Parathyroid adenoma (tissue), 2 donors: ENCODE data around the gene SLC5A5.
"Not testable (repeated sequence)": the region's sequence is repeated elsewhere in the genome, so short reads cannot be mapped to it uniquely, and the experiment has no call there.

Experiments
- H2AFZ ChIP-seq: fragments of 300-600 bp; sonication (generic); one replicate; pipeline ENCODE4 v1.7.0; 2017; ENCODE audit warnings: antibody characterized with exemption, mild to moderate bottlenecking
- H3K27ac ChIP-seq: fragments of 300-600 bp; sonication (generic); one replicate; pipeline ENCODE4 v1.7.0; 2017
- H3K27me3 ChIP-seq: fragments of 300-600 bp; sonication (generic); one replicate; pipeline ENCODE4 v1.7.0; 2017; ENCODE audit warnings: low read length; ENCODE audit not compliant: control insufficient read depth, insufficient read depth
- H3K36me3 ChIP-seq: fragments of 300-600 bp; sonication (generic); one replicate; pipeline ENCODE4 v1.7.0; 2017; ENCODE audit warnings: low read length; ENCODE audit not compliant: control insufficient read depth, insufficient read depth
- H3K4me1 ChIP-seq: fragments of 300-600 bp; sonication (generic); one replicate; pipeline ENCODE4 v1.7.0; 2017; ENCODE audit warnings: control low read depth
- H3K4me2 ChIP-seq: fragments of 300-600 bp; sonication (generic); one replicate; pipeline ENCODE4 v1.7.0; 2017; ENCODE audit warnings: low read length
- H3K4me3 ChIP-seq: fragments of 300-600 bp; sonication (generic); one replicate; pipeline ENCODE4 v1.7.0; 2017; ENCODE audit warnings: low read depth, low read length
- H3K79me2 ChIP-seq: fragments of 300-600 bp; sonication (generic); one replicate; pipeline ENCODE4 v1.7.0; 2017; ENCODE audit warnings: control low read depth
- H3K9ac ChIP-seq: fragments of 300-600 bp; sonication (generic); one replicate; pipeline ENCODE4 v1.7.0; 2017; ENCODE audit warnings: mild to moderate bottlenecking
- H3K9me3 ChIP-seq: fragments of 300-600 bp; sonication (generic); one replicate; pipeline ENCODE4 v1.7.0; 2017; ENCODE audit warnings: low read length; ENCODE audit not compliant: control insufficient read depth
- CTCF ChIP-seq: fragments of 300-600 bp; sonication (generic); IDR thresholded peaks from one replicate; pipeline ENCODE4 v1.7.0; 2017; ENCODE audit warnings: antibody characterized with exemption, mild to moderate bottlenecking
- donor health status: primary hyperparathyroidism.

SLC5A5 gene

GRCh38 chr19:17877696-17878095 is 6.0 kb downstream of the SLC5A5 start:
- H3K9me3 ChIP-seq: no peaks in the 10 kb centered on the region
- H3K4me2 ChIP-seq: no peak overlapping the region
- H3K9ac ChIP-seq: no peak overlapping the region
- no peak for TF ChIP-seq CTCF
- H3K27ac ChIP-seq: no peak overlapping the region
- no peak overlapping the region for H3K4me3 ChIP-seq
- H3K4me1 ChIP-seq: no peaks in the 10 kb centered on the region
- H3K27me3 ChIP-seq: no peaks in the 10 kb centered on the region
- H2AFZ ChIP-seq: no peak overlapping the region
- no peaks in the 10 kb centered on the region for H3K79me2 ChIP-seq
- no peaks in the 10 kb centered on the region for H3K36me3 ChIP-seq

- no peak overlapping the region for H3K4me3 ChIP-seq
- no peak for TF ChIP-seq CTCF
- no peaks in the 10 kb centered on the region for H3K79me2 ChIP-seq
- H3K9me3 ChIP-seq: no peaks in the 10 kb centered on the region
- no peak overlapping the region for H3K4me2 ChIP-seq
- H3K4me1 ChIP-seq: no peaks in the 10 kb centered on the region
- no peaks in the 10 kb centered on the region for H3K36me3 ChIP-seq
- H3K27ac ChIP-seq: no peak overlapping the region
- no peak overlapping the region for H3K9ac ChIP-seq
- H3K27me3 ChIP-seq: no peaks in the 10 kb centered on the region
- H2AFZ ChIP-seq: no peak overlapping the region
These were observed 7.7 kb downstream of the SLC5A5 start for GRCh38 chr19:17879466-17879865.

DNA sequence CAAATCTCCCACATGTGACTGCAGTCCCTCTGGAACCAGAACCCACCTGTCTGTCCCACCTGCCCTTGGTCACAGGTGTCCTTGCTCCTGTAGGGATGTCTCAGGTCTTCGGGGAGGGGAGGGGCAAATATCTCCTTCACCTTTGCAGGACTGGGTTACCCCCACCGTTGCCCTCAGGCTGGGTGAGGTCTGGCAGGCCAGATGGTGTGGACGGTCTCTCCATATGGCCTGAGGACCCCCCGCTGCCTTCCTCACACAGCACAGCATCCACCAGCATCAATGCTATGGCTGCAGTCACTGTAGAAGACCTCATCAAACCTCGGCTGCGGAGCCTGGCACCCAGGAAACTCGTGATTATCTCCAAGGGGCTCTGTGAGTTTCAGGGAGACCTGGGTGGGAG is 10.0 kb downstream of the SLC5A5 start:
- Histone ChIP-seq H3K27ac (no peak overlapping the region), H3K9me3 (no peaks in the 10 kb centered on the region), H3K79me2 (no peaks in the 10 kb centered on the region), H3K4me3 (no peak overlapping the region), H3K36me3 (no peaks in the 10 kb centered on the region), H3K4me2 (no peak overlapping the region), H3K4me1 (no peaks in the 10 kb centered on the region), H2AFZ (no peak overlapping the region), H3K9ac (no peak overlapping the region), H3K27me3 (no peaks in the 10 kb centered on the region)
- no peak for TF ChIP-seq CTCF

DNA sequence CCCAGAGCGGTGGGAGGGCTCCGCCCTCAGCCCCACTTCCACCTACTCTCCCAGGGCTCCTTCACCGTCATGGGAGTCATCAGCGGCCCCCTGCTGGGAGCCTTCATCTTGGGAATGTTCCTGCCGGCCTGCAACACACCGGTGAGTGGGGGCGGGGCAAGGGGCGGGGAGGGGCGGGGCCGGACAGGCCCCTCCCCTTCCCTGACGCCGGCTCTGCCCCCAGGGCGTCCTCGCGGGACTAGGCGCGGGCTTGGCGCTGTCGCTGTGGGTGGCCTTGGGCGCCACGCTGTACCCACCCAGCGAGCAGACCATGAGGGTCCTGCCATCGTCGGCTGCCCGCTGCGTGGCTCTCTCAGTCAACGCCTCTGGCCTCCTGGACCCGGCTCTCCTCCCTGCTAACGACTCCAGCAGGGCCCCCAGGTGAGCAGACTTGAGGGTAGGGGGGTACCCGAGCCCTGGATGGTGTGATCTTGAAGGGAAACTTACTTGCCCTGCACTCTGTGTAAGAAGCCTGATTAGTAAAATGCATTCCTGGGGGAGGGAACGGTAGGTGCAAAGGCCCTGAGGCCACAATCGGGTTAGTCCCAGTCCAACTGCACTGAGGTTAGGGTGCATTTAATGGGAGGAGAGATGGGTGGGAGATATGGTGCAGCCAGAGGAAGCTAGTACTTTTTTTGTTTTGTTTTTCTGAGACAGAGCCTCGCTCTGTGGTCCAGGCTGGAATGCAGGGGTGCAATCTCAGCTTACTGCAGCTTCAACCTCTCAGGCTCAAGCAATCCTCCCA is 12.1 kb downstream of the SLC5A5 start:
- Histone ChIP-seq H3K9ac (no peak overlapping the region), H3K4me2 (no peak overlapping the region), H3K79me2 (no peaks in the 10 kb centered on the region), H3K27ac (no peak overlapping the region), H3K9me3 (no peaks in the 10 kb centered on the region), H3K27me3 (no peaks in the 10 kb centered on the region), H3K4me1 (no peaks in the 10 kb centered on the region), H3K36me3 (no peaks in the 10 kb centered on the region), H3K4me3 (no peak overlapping the region), H2AFZ (no peak overlapping the region)
- TF ChIP-seq CTCF: no peak

DNA sequence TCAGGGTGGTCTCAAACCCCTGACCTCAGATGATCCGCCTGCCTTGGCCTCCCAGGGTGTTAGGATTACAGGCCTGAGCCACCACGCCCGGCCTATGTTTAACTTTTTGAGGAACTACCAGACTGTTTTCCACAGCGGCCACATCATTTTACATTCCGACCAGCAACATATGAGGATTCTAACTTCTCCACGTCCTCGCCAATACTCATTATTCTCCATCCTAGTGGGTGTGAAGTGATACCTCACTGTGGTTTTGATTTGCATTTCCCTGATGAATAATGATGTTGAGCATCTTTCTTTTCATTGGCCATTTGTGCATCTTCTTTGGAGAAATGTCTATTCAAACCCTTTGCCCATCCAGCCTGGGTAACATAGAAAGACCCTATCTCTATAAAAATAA is 14.8 kb downstream of the SLC5A5 start:
- H3K36me3 ChIP-seq: no peaks in the 10 kb centered on the region
- H3K4me3 ChIP-seq: no peak overlapping the region
- H2AFZ ChIP-seq: no peak overlapping the region
- no peak for TF ChIP-seq CTCF
- H3K27me3 ChIP-seq: no peaks in the 10 kb centered on the region
- no peaks in the 10 kb centered on the region for H3K4me1 ChIP-seq
- H3K4me2 ChIP-seq: no peak overlapping the region
- H3K79me2 ChIP-seq: no peaks in the 10 kb centered on the region
- H3K27ac ChIP-seq: no peak overlapping the region
- H3K9ac ChIP-seq: no peak overlapping the region
- H3K9me3 ChIP-seq: no peaks in the 10 kb centered on the region

DNA sequence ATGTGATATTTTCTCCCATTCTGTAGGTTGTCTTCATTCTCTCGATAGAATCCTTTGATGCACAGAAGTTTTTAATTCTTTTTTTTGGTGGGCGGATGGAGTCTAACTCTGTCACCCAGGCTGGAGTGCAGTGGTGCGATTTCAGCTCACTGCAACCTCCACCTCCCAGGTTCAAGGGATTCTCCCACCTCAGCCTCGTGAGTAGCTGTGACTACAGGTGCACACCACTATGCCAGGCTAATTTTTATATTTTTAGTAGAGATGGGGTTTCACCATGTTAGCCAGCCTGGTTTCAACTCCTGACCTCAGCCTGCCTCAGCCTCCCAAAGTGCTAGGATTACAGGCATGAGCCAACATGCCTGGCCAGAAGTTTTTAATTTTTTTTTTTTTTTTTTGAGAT is 15.5 kb downstream of the SLC5A5 start:
- not testable (repeated sequence) for H3K9ac ChIP-seq, H3K4me3 ChIP-seq, H3K4me2 ChIP-seq, H2AFZ ChIP-seq, H3K27me3 ChIP-seq, H3K36me3 ChIP-seq, H3K4me1 ChIP-seq, H3K27ac ChIP-seq, H3K79me2 ChIP-seq, H3K9me3 ChIP-seq
